ENCODE data around the gene DPP8. TPM values are rescaled to one million over a fixed set of nuclear protein-coding genes. Genes with fewer than 3 reads are reported as not detected.

Gene DPP8
- total RNA-seq, 1 experiment from 2014 or later = 27.1 TPM

GRCh38 chr15:65409036-65409631, 108.4 kb downstream of the DPP8 start (continued):
- TF ChIP-seq ZBTB33 (IDR thresholded peaks at IDR 0.05; ENCODE audit: extremely low read depth, insufficient replicate concordance, low read length) = no peak
- TF ChIP-seq TCF7L2 (IDR thresholded peaks at IDR 0.05; ENCODE audit: borderline replicate concordance, extremely low read depth, insufficient read depth, insufficient read length) = no peak
- TF ChIP-seq POLR2A (IDR thresholded peaks at IDR 0.05; ENCODE audit: borderline replicate concordance, extremely low read depth, insufficient read depth, insufficient read length) = no peak
- TF ChIP-seq FOSL1 (IDR thresholded peaks at IDR 0.05; ENCODE audit: low read depth) = no peak
- no peak for TF ChIP-seq JUND (IDR thresholded peaks at IDR 0.05)

GRCh38 chr15:65408324-65409035, 109.0 kb downstream of the DPP8 start:
- no peak for TF ChIP-seq CBX3 (IDR thresholded peaks at IDR 0.05; ENCODE audit: low read depth)
- TF ChIP-seq JUND (IDR thresholded peaks at IDR 0.05) = no peak
- no peak for TF ChIP-seq SIN3A (IDR thresholded peaks at IDR 0.05; ENCODE audit: low read depth)
- no peak overlapping the region for H3K27ac ChIP-seq (ENCODE audit: low read depth, low read length)
- BruUV-seq (replicated peaks) = no TSS peak
- H3K36me3 ChIP-seq (ENCODE audit: control insufficient read depth in 1 of 2, insufficient read depth in 2 of 2, low read length in 2 of 2) = no peaks in the 10 kb centered on the region
- H3K79me2 ChIP-seq (ENCODE audit: insufficient read depth, low read length) = no peaks in the 10 kb centered on the region
- H3K4me2 ChIP-seq (ENCODE audit: low read length) = no peak overlapping the region
- H3K9ac ChIP-seq (ENCODE audit: low read length) = no peak overlapping the region
- no peak for ATAC-seq
- ChIA-PET POLR2A (no interaction called here), RAD21 (ENCODE audit: low non-redundant PET in 1 of 2, low total read pairs in 2 of 2, uncharacterized antibody in 2 of 2, unreplicated experiment in 2 of 2) (no interaction called here), CTCF (no interaction called here)
- no peaks in the 10 kb centered on the region for H3K9me2 ChIP-seq (ENCODE audit: insufficient read depth)
- no peak for DNase-seq (ENCODE audit: low read depth, low spot score)
- no peak overlapping the region for H3K4me3 ChIP-seq (replicated peaks in 1 of 2; ENCODE audit: low read depth in 1 of 2, low read length in 2 of 2)
- intact Hi-C loops (cut with micrococcal nuclease) = no loop called here
- no peak overlapping the region for H2AFZ ChIP-seq (ENCODE audit: low read depth, low read length, poor library complexity, severe bottlenecking)
- no peaks in the 10 kb centered on the region for H3K9me3 ChIP-seq (ENCODE audit: control insufficient read depth in 1 of 2, insufficient read depth in 1 of 2, low read depth in 1 of 2, low read length in 2 of 2)
- peaks cover 0 to 7% of the 10 kb centered on the region in 2 experiments; a peak in 1 of 4 replicates for H3K4me1 ChIP-seq (ENCODE audit: control insufficient read depth in 1 of 2, insufficient read depth in 2 of 2, low read length in 2 of 2)
- H3K27me3 ChIP-seq (ENCODE audit: insufficient read depth, low read length) = no peaks in the 10 kb centered on the region
- H4K20me1 ChIP-seq (ENCODE audit: insufficient read depth) = no peaks in the 10 kb centered on the region

Measured in HCT116 (cell line).